Activated CD4-positive, alpha-beta memory T cell treated with anti-CD3 and anti-CD28 coated beads for 36 hours (primary cell): ENCODE data around the gene ZNF565. TPM values are rescaled to one million over a fixed set of nuclear protein-coding genes. Genes with fewer than 3 reads are reported as not detected.

Source experiments
- total RNA-seq, 2 experiments: library from RNA; stranded (reverse); gene quantifications; one replicate each; pipeline ENCODE4 v1.2.3, GENCODE V29; 2021

The ZNF565 gene
- total RNA-seq, 2 experiments from 2014 or later: 2.2 to 2.3 TPM

Other genes with a start within 250 kb of the ZNF565 start
- 10 to 100 TPM; 15.8 to 18.9 TPM for gene SDHAF1, start 219.5 kb downstream of the ZNF565 start, total RNA-seq
- 1 to 10 TPM; 2.0 to 2.9 TPM for gene SYNE4, start 205.9 kb downstream of the ZNF565 start, total RNA-seq
- gene ALKBH6, start 200.5 kb downstream of the ZNF565 start, total RNA-seq: 10 to 100 TPM; 40.9 to 44.7 TPM
- under 1 TPM; 0.12 to 0.44 TPM for gene CLIP3, start 181.8 kb downstream of the ZNF565 start, total RNA-seq
- gene THAP8, start 160.4 kb downstream of the ZNF565 start, total RNA-seq: 1 to 10 TPM; 2.1 to 2.2 TPM
- 10 to 100 TPM; 16.8 to 17.7 TPM for gene WDR62, start 159.8 kb downstream of the ZNF565 start, total RNA-seq
- not detected for gene OVOL3, start 103.5 kb downstream of the ZNF565 start, total RNA-seq
- gene POLR2I, start 99.8 kb downstream of the ZNF565 start, total RNA-seq: 10 to 100 TPM; 84.1 to 84.8 TPM
- 100 to 1,000 TPM; 134 to 137 TPM for gene TBCB, start 99.2 kb downstream of the ZNF565 start, total RNA-seq
- gene CAPNS1, start 74.6 kb downstream of the ZNF565 start, total RNA-seq: 100 to 1,000 TPM; 430 to 447 TPM
- gene COX7A1, start 62.2 kb downstream of the ZNF565 start, total RNA-seq: not detected
- gene ZNF146, start 441 bp upstream of the ZNF565 start, total RNA-seq: 10 to 100 TPM; 82.5 to 86.5 TPM
- 1 to 10 TPM; 1.6 to 2.3 TPM for gene ZFP14, start 164.5 kb upstream of the ZNF565 start, total RNA-seq
- 1 to 10 TPM; 3.7 to 3.9 TPM for gene ZFP82, start 204.0 kb upstream of the ZNF565 start, total RNA-seq